NK-92 (cell line): ENCODE data around the gene PDE8A.
"Not testable (repeated sequence)": the region's sequence is repeated elsewhere in the genome, so short reads cannot be mapped to it uniquely, and the experiment has no call there.

ENCODE experiments used
- DNase-seq: peaks from one replicate; lab custom pipeline; 2025; ENCODE audit not compliant: unreplicated experiment; lab: John Stamatoyannopoulos, UW

The PDE8A gene

DNA sequence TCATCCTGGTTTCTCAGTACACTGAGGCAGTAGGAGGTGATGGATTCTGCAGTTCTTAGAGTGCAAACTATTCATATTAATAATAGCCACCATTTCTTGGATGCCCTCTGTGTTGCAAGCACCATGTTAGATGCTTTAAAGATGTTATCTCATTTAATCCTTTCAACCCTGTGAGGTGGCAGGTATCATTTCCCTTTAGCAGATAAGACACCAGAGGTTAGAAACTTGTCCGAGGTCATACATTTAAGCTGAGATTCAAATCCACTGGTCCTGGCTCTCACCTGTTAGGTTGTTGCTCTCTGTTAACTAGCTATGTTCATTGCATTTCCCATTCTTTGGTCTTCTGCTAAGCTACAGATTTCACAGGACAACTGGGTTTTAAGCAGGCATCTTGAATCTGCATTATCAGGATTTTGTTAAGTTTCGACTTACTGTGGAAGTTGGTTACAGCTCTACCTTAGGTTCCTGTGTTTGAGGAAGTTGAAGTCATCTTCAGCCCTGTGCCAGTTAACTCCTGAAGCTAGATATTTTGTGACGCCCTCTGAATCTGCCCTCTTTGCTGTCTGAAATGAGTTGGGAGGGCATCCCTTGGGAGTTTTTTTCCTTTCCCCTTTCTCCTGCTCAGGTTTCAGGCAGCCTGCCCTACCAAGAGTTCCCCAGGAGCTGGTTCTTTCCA is 6.4 kb downstream of the PDE8A start:
- no peak for DNase-seq

DNA sequence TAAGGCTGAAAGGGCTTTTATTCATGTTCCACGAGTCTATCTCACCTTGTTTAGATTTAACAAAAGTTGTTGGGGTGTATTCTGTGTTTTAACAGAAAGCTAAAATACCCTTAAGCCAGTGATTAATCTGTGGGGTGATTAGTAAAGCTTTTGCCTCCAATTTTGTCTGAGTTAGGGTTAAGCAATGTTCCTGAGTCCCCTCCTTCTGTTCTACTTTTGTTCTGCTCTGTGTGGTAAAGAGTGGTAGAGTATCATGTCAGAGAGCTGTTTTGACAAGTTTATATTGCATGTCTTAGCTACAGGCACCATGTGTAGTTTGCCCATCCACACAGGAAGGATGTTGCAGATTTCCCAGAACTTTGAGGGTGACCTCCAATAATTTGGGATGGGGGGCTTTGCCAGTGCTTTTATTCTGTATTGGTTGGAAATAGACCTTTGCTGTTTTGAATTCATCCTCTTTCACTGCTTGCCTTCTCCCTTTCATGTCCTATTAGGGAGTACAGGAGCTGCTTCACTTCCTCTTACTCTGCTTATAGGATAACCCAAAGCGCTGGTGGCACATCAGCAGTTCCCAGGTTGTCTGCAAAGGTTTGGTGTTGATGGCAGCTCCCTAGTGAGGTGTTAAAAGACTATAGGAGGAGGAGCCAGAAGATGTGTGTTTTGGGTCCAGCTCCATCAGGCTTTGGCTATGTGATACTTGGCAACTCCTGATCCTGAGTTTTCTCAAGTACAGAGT is 7.4 kb downstream of the PDE8A start:
- DNase-seq = no peak

DNA sequence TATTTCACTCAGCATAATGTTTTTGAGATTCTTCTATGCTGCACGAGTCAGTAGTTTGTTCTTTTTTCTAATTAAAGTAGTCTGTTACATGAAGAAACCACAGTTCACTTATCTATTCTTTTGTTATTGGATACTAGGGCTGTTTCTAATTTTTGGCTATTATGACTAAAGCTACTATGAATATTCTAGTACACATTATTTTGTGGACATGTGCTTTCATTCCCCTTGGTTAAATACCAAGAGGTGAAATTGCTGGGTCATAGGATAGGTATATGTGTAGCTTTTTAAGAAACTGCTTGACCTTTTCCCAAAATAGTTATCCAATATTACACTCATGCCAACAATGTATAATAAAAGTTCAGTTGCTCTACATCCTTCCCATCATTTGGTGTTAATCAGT is 8.9 kb downstream of the PDE8A start:
- no peak for DNase-seq

DNA sequence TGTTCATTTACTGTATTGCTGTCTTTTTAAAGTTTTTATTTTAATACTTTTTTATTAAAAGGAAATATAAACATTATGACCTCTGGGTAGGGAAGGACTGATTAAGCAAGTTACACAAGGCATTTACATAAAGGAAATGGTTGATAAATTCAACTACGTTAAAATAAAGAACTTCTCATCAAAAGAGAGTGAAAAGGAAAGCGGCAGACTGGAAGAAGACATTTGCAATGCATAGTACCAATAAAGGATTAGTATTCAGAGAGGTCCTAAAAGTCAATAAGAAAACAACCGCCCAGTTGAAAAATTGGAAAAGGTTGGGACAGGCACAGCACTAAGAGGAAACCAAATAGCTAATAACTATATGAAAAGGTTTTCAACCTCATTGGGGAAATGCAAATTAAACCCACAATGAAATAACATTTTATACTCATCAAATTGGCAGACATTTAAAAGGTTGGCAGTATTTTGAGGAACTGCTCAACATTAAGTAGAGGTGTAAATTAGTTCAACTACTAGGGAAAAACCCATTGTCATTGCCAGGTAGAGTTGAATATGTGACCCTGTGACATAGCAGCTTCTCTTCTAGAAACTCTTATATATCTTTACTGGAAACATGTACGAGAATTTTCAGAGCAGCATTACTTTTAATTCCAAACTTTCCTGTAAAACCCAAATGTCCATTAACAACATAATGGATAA is 9.5 kb downstream of the PDE8A start:
- DNase-seq = no peak

DNA sequence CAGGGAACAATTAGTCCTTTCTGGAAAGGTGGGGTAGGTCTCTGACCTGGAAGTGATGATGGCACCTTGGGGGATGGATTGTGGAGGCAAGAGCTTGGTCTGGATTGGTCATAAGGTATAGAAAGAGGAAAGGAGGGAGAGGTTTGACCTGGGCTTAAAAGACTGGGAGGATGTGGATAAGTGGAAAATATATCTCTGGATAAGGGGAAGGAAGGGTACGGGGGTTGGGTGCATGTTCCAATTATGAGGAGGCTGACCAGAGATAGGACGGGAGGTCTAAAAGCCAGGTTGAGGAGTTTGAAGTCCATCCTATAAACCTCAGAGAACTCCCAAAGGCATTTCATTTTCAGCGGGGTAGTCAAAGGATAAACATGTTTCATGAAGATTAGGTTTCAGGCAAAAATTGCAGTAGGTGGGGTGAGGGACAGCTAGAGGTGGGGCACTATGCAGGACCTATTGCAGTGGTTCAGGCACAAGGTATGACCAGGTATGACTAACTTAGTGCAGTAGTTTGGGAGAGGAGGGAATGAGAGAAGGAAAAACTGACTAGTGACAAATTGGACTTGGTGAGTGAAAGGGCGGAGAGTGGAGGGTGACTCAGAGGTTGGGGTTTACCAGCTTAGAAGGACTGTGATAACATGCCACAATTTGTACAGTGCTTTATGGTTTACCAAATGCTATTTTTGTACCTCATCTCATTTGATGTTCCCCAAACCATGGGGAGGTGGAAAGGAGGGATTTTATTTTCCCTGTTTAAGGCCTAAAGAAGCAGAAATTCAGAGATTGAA is 10.7 kb downstream of the PDE8A start:
- no peak for DNase-seq

DNA sequence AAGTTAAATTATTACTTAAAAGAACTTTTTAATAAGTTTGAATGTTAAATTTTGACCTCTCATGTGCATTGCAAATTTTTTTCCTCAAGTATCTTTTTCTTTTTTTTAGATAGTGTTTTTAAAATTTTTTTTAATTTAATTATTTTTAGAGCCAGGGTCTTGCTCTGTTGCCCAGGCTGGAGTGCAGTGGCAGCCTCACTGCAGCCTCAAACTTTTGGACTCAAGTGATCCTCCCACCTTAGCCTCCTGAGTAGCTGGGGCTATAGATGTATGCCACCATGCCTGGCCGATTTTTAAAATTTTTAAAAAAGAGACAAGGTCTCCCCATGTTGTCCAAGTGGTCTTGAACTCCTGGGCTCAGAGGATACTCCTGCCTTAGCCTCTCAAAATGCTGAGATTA is 14.4 kb downstream of the PDE8A start:
- no peak for DNase-seq

DNA sequence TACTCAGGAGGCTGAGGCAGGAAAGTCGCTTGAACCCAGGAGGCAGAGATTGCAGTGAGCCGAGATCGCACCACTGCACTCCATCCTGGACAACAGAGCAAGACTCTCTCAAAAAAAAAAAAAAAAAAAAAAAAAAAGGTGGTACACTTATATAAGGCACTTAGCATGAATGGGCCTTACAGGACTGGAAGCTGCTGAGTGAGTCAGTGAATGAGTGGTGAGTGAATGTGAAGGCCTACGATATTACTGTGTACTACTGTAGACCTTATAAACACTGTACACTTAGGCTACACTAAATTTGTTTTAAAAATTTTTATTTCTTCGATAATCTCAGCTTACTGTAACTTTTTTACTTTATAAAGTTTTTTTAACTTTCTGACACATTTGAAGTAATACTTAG is 15.1 kb downstream of the PDE8A start:
- not testable (repeated sequence) for DNase-seq

DNA sequence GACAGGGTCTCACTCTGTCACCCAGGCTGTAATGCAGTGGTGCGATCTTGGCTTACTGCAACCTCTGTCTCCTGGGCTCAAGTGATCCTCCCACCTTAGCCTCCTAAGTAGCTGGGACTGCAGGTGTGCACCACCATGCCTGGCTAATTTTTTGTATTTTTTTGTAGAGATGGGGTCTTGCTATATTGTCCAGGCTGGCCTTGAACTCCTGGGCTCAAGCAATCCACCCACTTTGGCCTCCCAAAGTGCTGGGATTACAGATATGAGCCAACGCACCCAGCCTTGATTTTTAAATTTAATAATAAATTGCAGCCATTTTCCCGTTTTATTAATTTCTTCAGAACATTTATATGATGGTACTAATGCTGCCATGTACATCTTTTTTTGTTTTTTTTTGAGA is 15.6 kb downstream of the PDE8A start:
- not testable (repeated sequence) for DNase-seq

DNA sequence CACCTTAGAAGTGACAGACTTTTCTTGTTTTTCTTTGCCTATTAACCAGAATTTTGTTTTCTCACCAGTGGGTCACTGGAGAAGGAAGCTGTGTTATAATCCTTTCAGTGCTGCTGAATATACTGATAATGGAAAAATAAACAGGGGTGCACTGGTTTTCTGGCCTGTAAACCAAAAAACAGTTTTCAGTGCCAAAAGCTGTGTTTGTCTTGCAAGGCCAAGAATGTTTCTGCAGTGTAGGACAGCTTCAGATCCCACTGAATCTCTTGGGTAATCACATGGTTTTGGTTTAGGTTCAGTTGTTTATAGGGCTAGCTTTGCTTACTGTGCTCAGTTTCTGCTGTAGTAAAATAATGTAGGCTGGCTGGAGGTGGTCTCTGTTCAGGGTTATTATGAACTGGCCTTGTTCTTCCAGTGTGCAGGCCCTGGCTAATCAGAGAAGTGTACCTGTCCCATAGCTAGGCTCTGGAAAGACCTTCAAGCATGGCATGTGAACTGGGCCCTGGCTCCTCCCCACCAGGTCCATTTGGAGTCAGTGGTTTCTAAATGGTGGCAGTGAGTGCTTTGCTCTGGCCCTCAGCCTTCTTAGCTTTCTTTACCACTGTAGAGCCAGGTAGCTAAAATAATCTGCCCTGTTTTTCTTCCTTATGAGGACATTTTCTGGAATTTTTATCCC is 18.7 kb downstream of the PDE8A start:
- DNase-seq = no peak

DNA sequence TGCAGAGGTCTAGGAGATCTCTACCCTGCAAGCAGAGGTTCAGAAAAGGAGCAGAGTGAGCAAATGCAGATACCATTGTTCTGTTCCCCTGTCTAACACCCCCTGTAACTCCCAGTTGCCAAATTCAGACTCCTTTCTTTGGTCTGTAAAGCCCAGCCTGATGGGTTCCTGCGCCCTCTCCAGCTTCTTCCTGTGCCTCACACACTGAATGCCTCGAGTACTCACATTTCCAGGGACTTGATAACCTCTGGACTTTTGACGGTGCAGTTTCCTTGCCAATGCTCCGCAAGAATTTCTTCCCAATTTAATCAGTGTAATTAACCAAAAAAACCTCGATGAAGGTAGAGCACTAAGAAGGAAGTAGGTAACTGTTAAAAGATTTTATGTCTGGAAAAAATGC is 19.3 kb downstream of the PDE8A start:
- no peak for DNase-seq

DNA sequence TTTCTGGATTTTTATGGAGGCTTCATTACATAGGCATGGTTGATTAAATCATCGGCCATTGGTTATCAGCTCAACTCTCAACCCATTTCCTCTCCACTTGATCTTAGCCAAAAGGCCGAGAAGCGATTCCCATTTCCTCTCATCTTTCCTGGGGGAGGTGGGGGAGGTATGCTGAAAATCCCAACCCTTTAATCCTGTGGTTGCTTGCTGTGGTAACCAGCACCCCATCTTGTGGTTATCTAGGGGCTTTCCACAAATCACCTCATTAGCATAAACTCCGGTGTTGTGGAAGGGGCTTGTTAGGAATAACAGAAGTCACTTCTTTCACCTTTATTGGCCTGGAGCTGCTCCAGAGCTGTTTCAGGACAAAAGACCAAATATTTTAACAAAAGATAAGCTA is 20.9 kb downstream of the PDE8A start:
- no peak for DNase-seq

DNA sequence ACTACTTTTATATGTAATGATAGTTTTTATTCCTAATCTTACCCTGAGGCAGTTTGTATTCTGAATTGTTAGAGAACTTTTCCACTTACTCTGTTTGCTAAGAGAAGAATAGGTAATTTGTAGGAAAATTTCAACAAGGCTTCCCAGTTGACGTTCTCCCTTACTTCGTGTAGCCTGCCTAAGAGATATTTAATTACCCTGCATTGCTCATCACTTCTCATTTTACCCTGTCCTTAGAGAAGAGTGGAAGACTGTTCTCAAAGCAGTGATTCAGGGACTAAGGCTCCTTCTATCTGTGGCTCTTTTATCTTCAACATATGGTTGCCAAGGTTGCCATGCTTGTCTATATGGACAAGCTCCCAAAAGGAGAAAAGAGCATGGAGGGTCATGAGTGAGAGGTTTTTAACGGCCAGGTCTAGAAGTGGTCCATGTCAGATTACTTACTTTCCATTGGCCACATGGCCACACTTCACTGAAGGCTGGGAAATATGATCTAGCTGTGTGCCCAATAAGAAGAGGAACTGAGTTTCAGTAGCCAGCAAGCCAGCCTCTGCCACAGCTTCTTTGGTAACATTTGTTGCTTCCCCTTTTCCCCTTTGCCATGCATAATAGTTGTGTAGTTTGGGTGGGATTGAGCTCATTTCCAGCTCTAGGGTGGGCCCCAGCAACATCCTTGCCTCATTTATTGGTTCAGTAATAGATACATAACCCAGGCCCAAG is 22.1 kb downstream of the PDE8A start:
- DNase-seq = no peak

DNA sequence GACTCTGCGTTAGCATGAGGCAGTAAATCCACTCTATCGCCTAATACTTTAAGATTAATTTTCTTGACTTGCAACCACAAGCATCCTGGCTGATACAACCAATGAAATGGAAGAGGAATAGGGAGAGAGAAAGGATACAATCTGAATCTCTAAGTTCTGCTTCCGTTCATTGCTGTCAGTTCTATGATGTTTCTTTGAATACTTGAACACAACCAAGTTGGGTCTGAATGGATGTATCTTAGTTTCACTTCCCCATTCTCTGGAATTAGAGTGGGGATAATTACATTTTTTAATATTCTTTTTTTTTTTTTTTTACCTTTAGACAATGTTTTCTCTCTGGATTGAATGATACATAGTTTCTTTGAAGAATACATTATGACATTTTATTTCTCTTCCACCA is 22.9 kb downstream of the PDE8A start:
- DNase-seq = no peak

DNA sequence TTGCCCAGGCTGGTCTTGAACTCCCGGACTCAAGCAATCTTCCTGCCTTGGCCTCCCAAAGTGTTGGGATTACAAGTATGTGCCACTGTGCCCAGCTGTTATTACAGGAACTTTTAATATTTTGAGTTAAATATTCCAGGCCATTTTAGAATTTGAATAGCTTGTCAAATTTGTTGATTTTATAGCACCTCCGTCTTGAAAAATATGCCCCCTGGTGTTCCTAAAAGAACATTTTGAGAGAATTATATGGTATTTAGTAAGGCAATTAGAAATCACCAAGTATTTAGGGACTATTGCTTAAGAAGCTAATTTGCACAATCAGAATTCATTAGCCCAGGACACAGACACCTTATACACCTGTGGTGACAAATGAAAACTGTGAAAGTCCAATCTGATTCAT is 23.7 kb downstream of the PDE8A start:
- no peak for DNase-seq

DNA sequence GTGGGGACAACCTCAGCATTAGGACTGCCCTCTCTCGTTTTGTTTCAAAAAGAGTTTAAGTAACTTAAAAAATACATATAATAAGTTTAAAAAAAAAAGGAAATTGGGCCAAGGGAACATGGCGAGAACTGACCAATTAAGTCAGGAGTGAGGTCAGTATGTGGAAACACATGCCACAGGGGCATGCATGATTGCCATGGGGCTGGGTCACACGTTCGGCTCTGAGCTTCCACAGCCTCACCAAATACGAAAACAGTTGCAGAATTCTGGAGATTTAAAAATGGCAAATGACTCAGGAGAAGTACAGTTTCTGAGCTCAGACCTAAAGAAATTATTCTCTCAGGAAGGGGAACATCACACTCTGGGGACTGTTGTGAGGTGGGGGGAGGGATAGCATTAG is 24.1 kb downstream of the PDE8A start:
- no peak for DNase-seq

DNA sequence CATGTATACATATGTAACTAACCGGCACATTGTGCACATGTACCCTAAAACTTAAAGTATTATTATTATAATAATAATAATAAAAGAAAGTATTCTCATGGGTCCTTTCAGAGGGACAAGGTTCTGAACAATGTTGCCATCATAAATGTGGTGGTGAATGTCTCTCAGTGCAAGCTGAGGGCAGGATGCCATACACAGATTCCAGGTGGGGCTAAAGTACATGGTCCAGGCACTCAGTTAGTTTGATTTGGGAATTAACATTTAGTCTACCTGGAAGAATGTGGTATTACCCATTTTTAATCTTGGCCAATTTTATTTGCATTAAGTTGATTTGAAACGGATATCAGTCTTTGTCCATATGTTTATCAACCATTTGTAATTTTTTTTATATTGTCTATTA is 24.5 kb downstream of the PDE8A start:
- DNase-seq = no peak

DNA sequence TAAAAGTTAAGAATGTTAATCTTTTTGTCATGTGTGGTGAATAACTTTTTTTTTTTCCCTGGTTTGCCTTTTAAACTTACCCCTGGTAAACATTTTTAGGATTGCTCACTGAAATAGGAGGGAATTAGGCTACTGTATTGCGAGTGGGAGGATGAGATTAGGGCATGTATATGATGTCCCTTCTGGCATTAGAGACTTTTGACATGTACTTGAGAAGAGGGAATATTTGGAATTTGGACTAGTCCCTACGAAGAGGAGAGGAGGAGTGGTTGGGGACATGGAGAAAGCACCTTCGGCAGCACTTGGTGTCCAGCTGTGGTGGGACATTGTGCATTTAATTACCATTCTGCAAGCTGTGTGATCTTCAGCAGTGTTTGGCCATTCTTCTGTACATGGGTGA is 25.0 kb downstream of the PDE8A start:
- DNase-seq = no peak

DNA sequence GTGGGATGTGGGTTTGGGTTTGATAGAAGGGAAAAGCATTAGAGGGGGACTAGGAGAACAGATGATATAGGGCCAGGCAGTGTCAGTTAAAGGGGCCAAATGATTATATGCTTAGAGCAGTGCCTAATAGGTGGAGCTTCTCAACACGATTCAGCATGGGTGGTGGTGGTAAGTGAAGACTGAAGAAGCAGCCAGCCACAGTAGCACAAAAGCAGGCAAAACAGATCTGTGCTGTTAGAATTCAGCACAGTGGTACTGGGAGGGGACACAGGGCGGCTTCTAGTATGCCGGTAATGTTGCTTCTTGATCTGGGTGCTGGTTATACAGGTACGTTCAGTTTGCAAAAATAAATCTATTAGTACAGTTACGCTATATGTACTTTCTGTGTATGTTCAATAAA is 25.5 kb downstream of the PDE8A start:
- no peak for DNase-seq

DNA sequence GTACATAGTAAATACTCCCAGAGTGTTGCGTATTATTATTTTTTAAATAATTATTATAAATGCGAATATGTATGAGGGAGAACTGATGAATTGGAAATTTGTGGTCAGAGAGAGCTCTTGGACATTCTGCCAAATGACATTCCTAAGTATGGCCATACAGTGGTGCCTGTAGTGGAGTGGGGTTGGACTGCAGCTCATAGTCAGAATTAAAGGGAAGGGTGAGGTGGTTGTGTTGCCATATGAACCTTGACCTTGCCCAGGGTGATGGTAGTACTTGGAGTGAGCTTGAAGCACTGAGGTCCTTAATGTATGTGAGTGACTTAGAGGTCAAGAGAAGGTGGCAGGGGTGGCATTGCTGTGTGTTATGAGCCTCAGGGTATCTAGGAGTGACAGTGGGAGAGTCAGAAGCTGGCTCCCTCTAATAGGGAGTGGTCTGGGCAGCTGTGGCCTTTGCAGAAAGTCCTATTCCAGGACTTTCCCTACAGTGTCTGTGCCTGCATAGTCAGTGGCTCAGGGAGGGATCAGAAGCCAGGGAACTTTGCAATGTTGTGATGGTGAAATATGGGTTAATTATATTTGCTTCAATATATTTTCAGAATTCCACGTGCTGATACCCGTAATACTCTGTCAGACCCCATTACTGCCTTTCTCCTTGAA is 26.2 kb downstream of the PDE8A start:
- no peak for DNase-seq
